Measurements from ENCODE around the gene PTPRG. TPM values are rescaled to one million over a fixed set of nuclear protein-coding genes. Genes with fewer than 3 reads are reported as not detected.

PTPRG gene
- total RNA-seq, 1 experiment from 2014 or later = 69.3 TPM

DNA sequence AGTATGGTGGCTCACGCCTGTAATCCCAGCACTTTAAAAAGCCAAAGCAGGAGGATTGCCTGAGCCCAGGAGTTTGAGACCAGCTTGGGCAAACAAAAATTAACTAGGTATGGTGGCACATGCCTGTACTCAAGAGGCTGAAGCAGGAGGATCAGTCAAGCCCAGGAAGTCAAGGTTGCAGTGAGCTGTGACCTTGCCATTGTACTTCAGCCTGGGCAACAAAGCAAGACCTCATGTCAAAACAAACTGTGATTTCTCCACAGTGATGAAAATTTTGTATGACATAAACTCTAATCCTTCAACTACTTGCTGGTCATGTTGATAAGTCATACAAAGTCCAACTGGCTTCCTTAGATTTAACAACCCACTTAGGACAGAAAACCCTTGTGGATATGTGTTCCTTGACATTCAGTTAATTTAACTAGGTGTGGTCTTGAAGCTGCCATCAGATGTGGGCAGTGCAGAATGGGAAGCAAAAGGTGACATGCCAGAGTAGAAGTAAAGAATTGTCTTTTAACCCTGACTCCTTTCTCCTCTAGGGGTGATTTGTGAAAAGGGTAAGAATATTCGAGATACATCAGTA is 263.3 kb downstream of the PTPRG start:
- peaks cover 0 to 6% (median 0%) of the 10 kb centered on the region in 3 experiments; a peak in 1 of 7 replicates for H3K36me3 Mint-ChIP-seq (ENCODE audit: insufficient read depth in 1 of 3, low read depth in 3 of 3)
- H3K4me3 Mint-ChIP-seq = no peak overlapping the region
- Histone ChIP-seq H3T11ph (ENCODE audit: low read length) (no peak overlapping the region), H3K79me2 (ENCODE audit: insufficient read depth, low read length) (peaks cover 30% of the 10 kb centered on the region; the same call in 1 of the 2 replicates), H3K4me1 (ENCODE audit: insufficient read depth, low read length) (peaks cover 14% of the 10 kb centered on the region; the same call in 1 of the 2 replicates), H2BK5ac (ENCODE audit: insufficient read length, low read length) (no peak overlapping the region), H2BK120ac (ENCODE audit: low read depth, low read length, poor library complexity, severe bottlenecking) (no peak overlapping the region), H2BK20ac (ENCODE audit: low read depth, low read length, poor library complexity, severe bottlenecking) (no peak overlapping the region), H3K79me1 (ENCODE audit: insufficient read depth, low read depth, low read length, poor library complexity, severe bottlenecking) (peaks cover 6% of the 10 kb centered on the region), H3K14ac (ENCODE audit: insufficient read depth, low read length) (no peak overlapping the region), H3K27ac (ENCODE audit: insufficient read length, low read depth, low read length) (no peak overlapping the region), H3K4me2 (ENCODE audit: insufficient read depth, insufficient read length, low read length) (no peak overlapping the region), H3K23ac (ENCODE audit: insufficient read length, low read depth, low read length) (no peak overlapping the region), H3K18ac (ENCODE audit: insufficient read length, low read depth, low read length) (no peak overlapping the region), H2AFZ (ENCODE audit: low read length) (no peak overlapping the region), H3K9me3 (ENCODE audit: control insufficient read depth, low read depth, low read length) (no peaks in the 10 kb centered on the region), H2BK15ac (ENCODE audit: low read depth, low read length) (no peak overlapping the region), H4K5ac (ENCODE audit: insufficient read length, low read depth, low read length) (no peak overlapping the region), H4K20me1 (ENCODE audit: control insufficient read depth, insufficient read depth, insufficient read length) (no peaks in the 10 kb centered on the region), H2AK5ac (ENCODE audit: insufficient read length, low read length) (no peak overlapping the region), H2BK12ac (ENCODE audit: insufficient read length, low read depth, low read length) (no peak overlapping the region), H3K23me2 (ENCODE audit: insufficient read length, low read depth, low read length, poor library complexity, severe bottlenecking) (no peaks in the 10 kb centered on the region), H3K9ac (ENCODE audit: extremely low read depth, insufficient read length, low read length) (no peak overlapping the region), H4K91ac (ENCODE audit: insufficient read length, low read depth, low read length) (no peak overlapping the region), H3K27me3 (ENCODE audit: insufficient read depth, low read length) (no peaks in the 10 kb centered on the region), H3K4ac (ENCODE audit: low read depth, low read length) (no peak overlapping the region), H4K8ac (replicated peaks; ENCODE audit: insufficient read length, low read depth, low read length) (no peak overlapping the region), H3K56ac (ENCODE audit: insufficient read length, low read depth, low read length) (no peak overlapping the region)
- no peaks in the 10 kb centered on the region for H3K9me3 Mint-ChIP-seq
- peak overlapping the region in 1 of 3 experiments; percentile 49; a peak in 1 of 7 replicates for H3K27ac Mint-ChIP-seq
- TF ChIP-seq, protein P1, sequence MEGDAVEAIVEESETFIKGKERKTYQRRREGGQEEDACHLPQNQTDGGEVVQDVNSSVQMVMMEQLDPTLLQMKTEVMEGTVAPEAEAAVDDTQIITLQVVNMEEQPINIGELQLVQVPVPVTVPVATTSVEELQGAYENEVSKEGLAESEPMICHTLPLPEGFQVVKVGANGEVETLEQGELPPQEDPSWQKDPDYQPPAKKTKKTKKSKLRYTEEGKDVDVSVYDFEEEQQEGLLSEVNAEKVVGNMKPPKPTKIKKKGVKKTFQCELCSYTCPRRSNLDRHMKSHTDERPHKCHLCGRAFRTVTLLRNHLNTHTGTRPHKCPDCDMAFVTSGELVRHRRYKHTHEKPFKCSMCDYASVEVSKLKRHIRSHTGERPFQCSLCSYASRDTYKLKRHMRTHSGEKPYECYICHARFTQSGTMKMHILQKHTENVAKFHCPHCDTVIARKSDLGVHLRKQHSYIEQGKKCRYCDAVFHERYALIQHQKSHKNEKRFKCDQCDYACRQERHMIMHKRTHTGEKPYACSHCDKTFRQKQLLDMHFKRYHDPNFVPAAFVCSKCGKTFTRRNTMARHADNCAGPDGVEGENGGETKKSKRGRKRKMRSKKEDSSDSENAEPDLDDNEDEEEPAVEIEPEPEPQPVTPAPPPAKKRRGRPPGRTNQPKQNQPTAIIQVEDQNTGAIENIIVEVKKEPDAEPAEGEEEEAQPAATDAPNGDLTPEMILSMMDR (conservative IDR thresholded peaks at IDR 0.05) = no peak
- no peaks in the 10 kb centered on the region for H3K27me3 Mint-ChIP-seq (ENCODE audit: low read depth)
- DNase-seq = no peak
- peaks cover 25 to 37% of the 10 kb centered on the region in 2 experiments for H3K4me1 Mint-ChIP-seq
- WGBS (ENCODE audit: extremely low coverage, insufficient read length, low lambda C conversion rate) = no CpG with 5 or more reads among the region's 2 CpGs
